GM19351 (cell line): ENCODE measurements around the gene E4F1.

Experiments used
- ATAC-seq: cut with Tn5 transposase; IDR thresholded peaks from one replicate; pipeline ENCODE4 v1.9.1; 2021; ENCODE audit warnings: mild to moderate bottlenecking, moderate library complexity; ENCODE audit not compliant: unreplicated experiment

The E4F1 gene

GRCh38 chr16:2270588-2271470 lies 47.4 kb downstream of the E4F1 start:
- no peak for ATAC-seq

GRCh38 chr16:2271848-2272461 lies 48.6 kb downstream of the E4F1 start:
- ATAC-seq: no peak

- ATAC-seq: no peak
These were observed 50.1 kb downstream of the E4F1 start for GRCh38 chr16:2273484-2273883.

- no peak for ATAC-seq
These were observed 50.5 kb downstream of the E4F1 start for GRCh38 chr16:2273931-2274330.

- no peak for ATAC-seq
These were observed 52.3 kb downstream of the E4F1 start for GRCh38 chr16:2275476-2276367.

- no peak for ATAC-seq
These were observed 53.2 kb downstream of the E4F1 start for GRCh38 chr16:2276368-2277195.

GRCh38 chr16:2277466-2278271 lies 54.3 kb downstream of the E4F1 start:
- ATAC-seq: no peak

GRCh38 chr16:2278272-2278608 lies 54.8 kb downstream of the E4F1 start:
- ATAC-seq: no peak

GRCh38 chr16:2278956-2279800 lies 55.8 kb downstream of the E4F1 start:
- ATAC-seq: no peak

GRCh38 chr16:2280461-2280860 lies 57.1 kb downstream of the E4F1 start:
- ATAC-seq: no peak

GRCh38 chr16:2280981-2281542 lies 57.7 kb downstream of the E4F1 start:
- no peak for ATAC-seq

GRCh38 chr16:2282262-2282661 lies 58.9 kb downstream of the E4F1 start:
- ATAC-seq: no peak

GRCh38 chr16:2282866-2283555 lies 59.6 kb downstream of the E4F1 start:
- ATAC-seq: no peak

- no peak for ATAC-seq
These were observed 60.8 kb downstream of the E4F1 start for GRCh38 chr16:2284001-2284770.

GRCh38 chr16:2284797-2285576 lies 61.6 kb downstream of the E4F1 start:
- ATAC-seq: no peak
